Uterus (tissue), 4 donors: ENCODE data around the gene PPM1H. TPM values are rescaled to one million over a fixed set of nuclear protein-coding genes. Genes with fewer than 3 reads are reported as not detected.

Experiments used
- DNase-seq, 2 donors: peaks; one replicate each; pipeline ENCODE4 v3.0.0-alpha.2; 2019 to 2020
- H3K27ac ChIP-seq, 2 donors: fragments of 200-600 bp; sonication (generic); 1 replicate in 1 of 2; 2 replicates in 1 of 2; pipeline ENCODE4 v1.5.1; 2016 to 2018
- H3K27me3 ChIP-seq, 2 donors: fragments of 200-600 bp; sonication (generic); one replicate each; pipeline ENCODE4 v1.5.1; 2018 to 2019; ENCODE audit warnings: control low read depth in 1 of 2
- H3K36me3 ChIP-seq, 2 donors: fragments of 200-600 bp; sonication (generic); one replicate each; pipeline ENCODE4 v1.5.1; 2019; ENCODE audit warnings: control low read depth in 1 of 2
- H3K4me1 ChIP-seq, 2 donors: fragments of 200-600 bp; sonication (generic); one replicate each; pipeline ENCODE4 v1.5.1; 2018 to 2019; ENCODE audit warnings: control low read depth in 1 of 2
- H3K4me3 ChIP-seq, 2 donors: fragments of 200-600 bp; sonication (generic); 1 replicate in 1 of 2; 2 replicates in 1 of 2; pipeline ENCODE4 v1.5.1; 2018 to 2019; ENCODE audit warnings: mild to moderate bottlenecking in 1 of 2
- H3K9me3 ChIP-seq, 2 donors: fragments of 200-600 bp; sonication (generic); one replicate each; pipeline ENCODE4 v1.5.1; 2019; ENCODE audit warnings: control low read depth in 1 of 2
- CTCF ChIP-seq, 4 experiments: fragments of 200-600 bp in 2 of 4; fragments of 450-650 bp in 2 of 4; sonication (generic) in 2 of 4; IDR thresholded peaks; one replicate each; pipeline ENCODE4 v1.5.1; 2016 to 2019; ENCODE audit warnings: antibody characterized with exemption in 4 of 4, mild to moderate bottlenecking in 2 of 4, moderate library complexity in 1 of 4
- POLR2A ChIP-seq, 2 donors: fragments of 450-650 bp; IDR thresholded peaks; one replicate each; pipeline ENCODE4 v1.6.1; 2016; ENCODE audit warnings: antibody characterized with exemption in 2 of 2, mild to moderate bottlenecking in 1 of 2, moderate library complexity in 1 of 2
- intact Hi-C: fragments of 100-400 bp; cut with DNase I; formaldehyde crosslinking; loops from one replicate; pipeline ENCODE4 v1.15.1; 2023; ENCODE audit warnings: low total_unique reads
- total RNA-seq, 4 donors: library from RNA; depleted of rRNA in 3 of 4; stranded (reverse); fragments of >200 nt in 3 of 4; gene quantifications; one replicate each; pipeline versions ENCODE4 v1.1.0 to v1.2.4, GENCODE V29; 2014 to 2023
- donor health status: DM: yes; HTN: yes; CAD: no.

The PPM1H gene
- total RNA-seq, 4 donors from 2014 or later = 2.0 to 24.1 (median 6.6) TPM

GRCh38 chr12:62621101-62621638, 313.8 kb downstream of the PPM1H start:
- Histone ChIP-seq H3K4me3 (no peak overlapping the region), H3K36me3 (no peaks in the 10 kb centered on the region), H3K27ac (no peak overlapping the region), H3K9me3 (no peaks in the 10 kb centered on the region), H3K4me1 (no peaks in the 10 kb centered on the region), H3K27me3 (no peaks in the 10 kb centered on the region)
- no peak for DNase-seq
- no peak for TF ChIP-seq CTCF (IDR thresholded peaks at IDR 0.05)
- no peak for TF ChIP-seq POLR2A (IDR thresholded peaks at IDR 0.05)
- intact Hi-C loops = no loop called here

GRCh38 chr12:62618930-62619329, 316.0 kb downstream of the PPM1H start:
- Histone ChIP-seq H3K4me3 (no peak overlapping the region), H3K27me3 (no peaks in the 10 kb centered on the region), H3K4me1 (no peaks in the 10 kb centered on the region), H3K9me3 (no peaks in the 10 kb centered on the region), H3K27ac (no peak overlapping the region), H3K36me3 (no peaks in the 10 kb centered on the region)
- intact Hi-C loops = no loop called here
- no peak for DNase-seq
- no peak for TF ChIP-seq POLR2A (IDR thresholded peaks at IDR 0.05)
- no peak for TF ChIP-seq CTCF (IDR thresholded peaks at IDR 0.05)

GRCh38 chr12:62618319-62618718, 316.6 kb downstream of the PPM1H start:
- Histone ChIP-seq H3K36me3 (no peaks in the 10 kb centered on the region), H3K27me3 (no peaks in the 10 kb centered on the region), H3K4me3 (no peak overlapping the region), H3K27ac (no peak overlapping the region), H3K9me3 (no peaks in the 10 kb centered on the region), H3K4me1 (no peaks in the 10 kb centered on the region)
- DNase-seq = no peak
- intact Hi-C loops = no loop called here
- no peak for TF ChIP-seq CTCF (IDR thresholded peaks at IDR 0.05)
- no peak for TF ChIP-seq POLR2A (IDR thresholded peaks at IDR 0.05)

- no peak for TF ChIP-seq CTCF (IDR thresholded peaks at IDR 0.05)
- no peak for TF ChIP-seq POLR2A (IDR thresholded peaks at IDR 0.05)
- Histone ChIP-seq H3K36me3 (no peaks in the 10 kb centered on the region), H3K27ac (peak overlapping the region in 1 of 2 donors; percentile 54), H3K4me1 (no peaks in the 10 kb centered on the region), H3K9me3 (no peaks in the 10 kb centered on the region), H3K4me3 (no peak overlapping the region), H3K27me3 (no peaks in the 10 kb centered on the region)
- DNase-seq = no peak
- intact Hi-C loops = no loop called here
Observed at GRCh38 chr12:62613081-62613480, 321.9 kb downstream of the PPM1H start.

- H3K4me1 ChIP-seq = no peaks in the 10 kb centered on the region
Observed at GRCh38 chr12:62606654-62607053, 328.3 kb downstream of the PPM1H start.

More at GRCh38 chr12:62606654-62607053, 328.3 kb downstream of the PPM1H start:
- Histone ChIP-seq H3K27me3 (peaks cover 0 to 4% of the 10 kb centered on the region in 2 donors), H3K9me3 (no peaks in the 10 kb centered on the region), H3K27ac (no peak overlapping the region), H3K4me3 (no peak overlapping the region), H3K36me3 (no peaks in the 10 kb centered on the region)
- no peak for DNase-seq
- intact Hi-C loops = no loop called here
- TF ChIP-seq CTCF (IDR thresholded peaks at IDR 0.05) = no peak
- TF ChIP-seq POLR2A (IDR thresholded peaks at IDR 0.05) = no peak
